Subcutaneous abdominal adipose tissue (tissue), 5 donors: ENCODE data around the gene UVSSA.
"Not testable (repeated sequence)": the region's sequence is repeated elsewhere in the genome, so short reads cannot be mapped to it uniquely, and the experiment has no call there.

ENCODE experiments used
- H3K27ac ChIP-seq: one replicate; pipeline ENCODE4 v1.7.0; 2013; ENCODE audit warnings: low read depth, mild to moderate bottlenecking, inconsistent platforms, low read length, moderate library complexity
- H3K27me3 ChIP-seq, 5 donors: one replicate each; pipeline ENCODE4 v1.7.0; 2013; ENCODE audit warnings: low read length in 5 of 5, inconsistent platforms in 1 of 5; ENCODE audit not compliant: control insufficient read depth in 5 of 5, insufficient read depth in 4 of 5
- H3K36me3 ChIP-seq, 5 donors: one replicate each; pipeline ENCODE4 v1.7.0; 2013; ENCODE audit warnings: low read length in 5 of 5; ENCODE audit not compliant: control insufficient read depth in 5 of 5, insufficient read depth in 5 of 5
- H3K4me1 ChIP-seq, 5 donors: one replicate each; pipeline ENCODE4 v1.7.0; 2013; ENCODE audit warnings: low read length in 5 of 5, mild to moderate bottlenecking in 3 of 5, moderate library complexity in 1 of 5; ENCODE audit not compliant: control insufficient read depth in 5 of 5, insufficient read depth in 5 of 5
- H3K4me3 ChIP-seq, 5 donors: one replicate each; pipeline ENCODE4 v1.7.0; 2013; ENCODE audit warnings: low read length in 5 of 5, low read depth in 1 of 5
- H3K9ac ChIP-seq, 5 donors: one replicate each; pipeline ENCODE4 v1.7.0; 2013; ENCODE audit warnings: low read length in 5 of 5, mild to moderate bottlenecking in 4 of 5, moderate library complexity in 3 of 5
- H3K9me3 ChIP-seq, 5 donors: one replicate each; pipeline ENCODE4 v1.7.0; 2013; ENCODE audit warnings: low read length in 5 of 5; ENCODE audit not compliant: control insufficient read depth in 5 of 5
- donor health status: healthy.
- donor health status: healthy.
- donor health status: healthy.
- donor health status: healthy.
- donor health status: healthy.

The UVSSA gene

DNA sequence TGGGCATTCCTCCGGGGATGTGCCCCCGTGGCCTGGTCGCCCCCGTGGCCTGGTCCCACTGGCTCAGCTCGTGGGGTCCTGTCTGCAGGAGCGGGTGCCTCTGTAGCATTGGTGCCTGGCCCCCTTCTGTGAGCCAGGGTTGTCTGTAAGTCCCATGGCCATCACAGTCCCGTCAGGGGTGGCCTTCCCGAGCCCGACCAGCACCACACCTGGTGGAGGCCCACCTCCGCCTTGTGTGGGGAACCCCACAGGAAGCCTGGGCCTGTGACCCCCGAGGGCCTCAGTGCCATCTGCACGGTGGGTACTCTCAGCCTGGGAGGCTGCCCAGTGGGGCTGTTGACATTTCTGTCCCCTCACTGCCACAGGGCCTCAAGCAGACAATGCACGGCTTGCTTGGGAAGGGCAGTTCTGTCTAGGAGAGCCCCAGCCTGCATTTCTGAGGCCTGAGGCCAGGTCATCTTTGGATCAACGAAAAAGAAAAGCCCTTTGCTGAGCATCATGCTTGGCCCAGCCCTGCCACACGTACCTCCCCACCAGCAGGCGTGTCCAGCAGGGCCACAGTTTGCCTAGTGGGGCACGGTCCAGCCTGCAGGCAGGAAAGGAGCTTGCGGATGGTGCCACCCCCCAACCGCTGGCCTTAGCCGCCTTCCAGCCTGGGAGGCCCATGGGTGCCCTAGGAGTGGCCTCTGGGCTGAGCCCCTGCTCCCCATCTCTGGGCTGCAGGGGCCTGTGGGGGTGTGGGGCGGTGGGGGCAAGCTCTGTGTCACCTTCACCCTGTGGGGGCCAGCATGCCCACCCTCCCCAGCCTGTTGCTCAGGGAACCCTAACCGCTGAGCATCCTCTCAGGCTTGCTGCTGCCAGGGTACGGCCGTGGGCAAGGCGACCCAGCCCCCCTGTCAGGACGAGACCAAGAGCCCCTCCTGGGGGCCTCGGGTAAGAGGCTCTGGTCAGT lies 36.0 kb downstream of the UVSSA start:
- Histone ChIP-seq H3K27me3 (no peaks in the 10 kb centered on the region), H3K9ac (no peak overlapping the region), H3K27ac (no peak overlapping the region), H3K4me1 (no peaks in the 10 kb centered on the region), H3K9me3 (no peaks in the 10 kb centered on the region), H3K4me3 (no peak overlapping the region), H3K36me3 (peaks cover 4 to 90% (median 55%) of the 10 kb centered on the region in 5 donors)

DNA sequence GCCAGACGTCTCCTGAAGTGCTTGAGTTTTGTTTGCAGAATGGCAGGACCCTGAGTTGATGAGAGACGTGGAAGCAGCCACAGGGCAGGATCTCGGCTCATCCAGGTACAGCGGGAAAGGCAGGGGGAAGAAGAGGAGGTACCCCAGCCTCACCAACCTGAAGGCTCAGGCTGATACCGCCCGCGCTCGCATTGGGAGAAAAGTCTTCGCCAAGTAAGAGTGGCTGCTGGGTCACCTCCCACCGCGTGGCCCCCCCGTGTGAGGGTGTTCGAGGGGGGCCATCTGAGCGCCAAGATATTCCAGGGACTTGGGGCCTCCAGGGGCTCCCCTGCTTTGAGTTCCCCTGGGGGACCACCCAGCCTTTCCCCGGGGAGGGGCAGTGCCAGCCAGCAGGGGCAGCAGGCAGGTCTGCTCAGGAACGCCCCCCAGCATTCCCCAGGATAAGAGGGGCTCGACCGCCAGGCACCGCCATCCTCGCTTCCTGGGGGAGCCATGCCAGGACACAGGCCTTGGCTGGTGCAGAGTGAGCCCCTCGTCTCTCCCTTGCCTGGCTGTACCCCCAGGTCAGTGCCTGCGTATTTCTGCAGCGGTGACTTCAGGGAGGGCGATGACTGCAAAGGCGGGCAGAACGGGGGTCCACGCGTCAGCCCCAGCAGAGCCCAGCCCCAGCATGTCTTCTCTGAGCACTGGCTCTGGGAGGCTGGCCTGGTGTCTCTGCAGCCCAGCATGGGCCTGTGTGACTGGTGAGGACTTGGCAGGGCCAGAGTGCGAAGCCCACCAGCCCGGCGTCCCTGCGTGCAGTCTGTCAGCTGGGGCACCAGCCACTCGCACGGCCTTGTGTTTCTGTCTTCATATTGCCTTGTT lies 37.0 kb downstream of the UVSSA start:
- Histone ChIP-seq H3K27me3 (no peaks in the 10 kb centered on the region), H3K27ac (no peak overlapping the region), H3K9ac (no peak overlapping the region), H3K4me3 (no peak overlapping the region), H3K9me3 (peaks cover 5 to 8% (median 7%) of the 10 kb centered on the region in 5 donors), H3K36me3 (peaks cover 10 to 87% (median 60%) of the 10 kb centered on the region in 5 donors), H3K4me1 (no peaks in the 10 kb centered on the region)

GRCh38 chr4:1384675-1385372 lies 37.8 kb downstream of the UVSSA start:
- H3K27ac ChIP-seq = no peak overlapping the region
- peaks cover 10 to 83% (median 60%) of the 10 kb centered on the region in 5 donors for H3K36me3 ChIP-seq
- H3K9me3 ChIP-seq = peaks cover 5 to 10% (median 8%) of the 10 kb centered on the region in 5 donors
- no peaks in the 10 kb centered on the region for H3K27me3 ChIP-seq
- no peaks in the 10 kb centered on the region for H3K4me1 ChIP-seq
- H3K9ac ChIP-seq = no peak overlapping the region
- no peak overlapping the region for H3K4me3 ChIP-seq

DNA sequence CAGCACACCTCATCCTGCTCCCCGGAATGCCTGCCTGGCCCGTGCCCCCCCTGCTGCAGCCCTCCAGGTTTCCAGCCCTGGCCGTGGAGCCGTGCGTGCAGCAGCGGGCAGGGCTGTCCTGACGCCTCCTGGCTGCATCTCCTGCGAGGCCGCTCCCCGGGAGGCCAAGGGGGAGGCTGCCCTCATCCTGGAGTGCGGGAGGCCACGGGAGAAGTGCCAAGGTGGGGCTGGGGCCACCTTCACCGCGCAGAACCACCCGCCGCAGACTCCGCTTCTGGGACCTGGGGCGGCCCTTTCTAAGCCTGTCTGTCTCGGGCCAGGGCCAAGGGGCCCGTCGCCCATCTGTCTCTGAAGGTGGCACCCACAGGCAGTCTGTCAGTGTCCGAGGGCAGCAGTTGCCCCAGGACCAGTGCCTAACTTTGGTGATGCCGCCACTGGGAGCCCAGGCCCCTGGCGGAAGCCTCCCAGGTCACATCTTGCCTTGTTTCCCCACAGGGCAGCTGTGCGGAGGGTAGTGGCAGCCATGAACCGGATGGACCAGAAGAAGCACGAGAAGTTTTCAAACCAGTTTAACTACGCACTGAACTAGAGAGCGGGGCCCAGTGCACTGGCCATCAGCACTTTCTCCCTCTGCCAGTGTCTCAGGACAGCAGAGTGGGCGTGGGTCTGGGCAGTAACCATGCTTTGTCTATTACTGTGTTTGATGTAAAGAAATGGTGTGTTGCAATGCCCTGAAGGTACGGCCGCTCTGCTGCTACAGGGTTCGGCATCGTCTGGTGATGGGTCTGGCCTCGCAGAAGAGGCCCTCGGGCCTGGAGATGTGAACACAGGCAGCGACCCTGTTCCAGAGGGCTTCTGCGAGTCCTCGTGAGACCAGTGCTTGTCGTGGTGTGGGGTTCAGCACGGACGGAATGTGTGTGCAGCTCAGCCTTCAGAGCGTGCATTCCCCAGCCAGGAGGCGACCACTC lies 38.6 kb downstream of the UVSSA start:
- Histone ChIP-seq H3K27ac (no peak overlapping the region), H3K9me3 (peaks cover 5 to 10% (median 8%) of the 10 kb centered on the region in 5 donors), H3K36me3 (peaks cover 10 to 74% (median 58%) of the 10 kb centered on the region in 5 donors), H3K4me1 (no peaks in the 10 kb centered on the region), H3K4me3 (no peak overlapping the region), H3K9ac (no peak overlapping the region), H3K27me3 (no peaks in the 10 kb centered on the region)

DNA sequence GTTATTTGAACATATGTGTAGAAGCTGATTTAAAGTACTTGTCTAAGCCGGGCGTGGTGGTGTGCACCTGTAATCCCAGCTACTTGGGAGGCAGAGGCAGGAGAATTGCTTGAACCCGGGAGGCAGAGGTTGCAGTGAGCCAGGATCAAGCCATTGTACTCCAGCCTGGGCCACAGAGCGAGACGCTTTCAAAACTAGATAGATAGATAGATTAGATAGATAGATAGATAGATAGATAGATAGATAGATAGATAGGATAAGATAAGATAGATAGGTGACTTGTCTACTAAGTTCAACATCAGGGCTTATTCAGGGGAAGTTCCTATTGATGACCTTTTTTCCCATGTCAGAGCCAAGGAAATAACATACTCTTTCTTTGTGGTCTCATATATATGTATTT lies 46.4 kb downstream of the UVSSA start:
- not testable (repeated sequence) for H3K9ac ChIP-seq, H3K4me1 ChIP-seq, H3K27ac ChIP-seq, H3K27me3 ChIP-seq, H3K4me3 ChIP-seq
- Histone ChIP-seq H3K36me3 (peaks cover 15 to 53% (median 28%) of the 10 kb centered on the region in 5 donors), H3K9me3 (peaks cover 3 to 41% (median 18%) of the 10 kb centered on the region in 5 donors)

DNA sequence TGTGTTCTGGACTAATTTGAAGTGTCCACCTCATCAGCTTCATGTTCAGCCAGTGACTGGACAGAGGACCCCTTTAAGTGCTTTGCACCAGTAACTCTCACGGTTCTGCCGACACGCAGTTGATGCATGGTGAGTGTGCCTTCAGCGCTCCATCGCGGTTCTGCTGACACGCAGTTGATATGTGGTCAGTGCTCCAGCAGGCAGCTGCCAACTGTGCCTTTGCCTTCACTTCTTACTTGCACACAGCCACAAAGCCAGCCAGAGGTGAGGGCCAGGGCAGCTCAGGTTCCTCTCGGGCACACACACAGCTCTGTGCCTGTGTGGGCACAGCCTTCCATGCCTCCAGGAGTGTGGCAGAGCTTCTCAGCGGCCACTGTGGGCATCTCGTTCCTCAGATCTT lies 46.9 kb downstream of the UVSSA start:
- H3K9me3 ChIP-seq = peaks cover 0 to 39% (median 13%) of the 10 kb centered on the region in 5 donors
- H3K4me1 ChIP-seq = no peaks in the 10 kb centered on the region
- no peak overlapping the region for H3K9ac ChIP-seq
- H3K27ac ChIP-seq = no peak overlapping the region
- peaks cover 11 to 49% (median 24%) of the 10 kb centered on the region in 5 donors for H3K36me3 ChIP-seq
- no peak overlapping the region for H3K4me3 ChIP-seq
- H3K27me3 ChIP-seq = no peaks in the 10 kb centered on the region

- H3K27me3 ChIP-seq, H3K4me1 ChIP-seq, H3K27ac ChIP-seq, H3K4me3 ChIP-seq, H3K9ac ChIP-seq: not testable (repeated sequence)
- Histone ChIP-seq H3K36me3 (peaks cover 11 to 46% (median 24%) of the 10 kb centered on the region in 5 donors), H3K9me3 (peaks cover 0 to 35% (median 13%) of the 10 kb centered on the region in 5 donors)
These were observed 47.8 kb downstream of the UVSSA start for GRCh38 chr4:1394554-1395388.

- not testable (repeated sequence) for H3K9ac ChIP-seq, H3K4me3 ChIP-seq, H3K27ac ChIP-seq, H3K27me3 ChIP-seq, H3K4me1 ChIP-seq
- Histone ChIP-seq H3K9me3 (peaks cover 0 to 35% (median 13%) of the 10 kb centered on the region in 5 donors), H3K36me3 (peaks cover 11 to 46% (median 24%) of the 10 kb centered on the region in 5 donors)
These were observed 48.4 kb downstream of the UVSSA start for GRCh38 chr4:1395389-1395820.
